GM12891 (cell line): Measurements from ENCODE around the gene ERMARD.

Source experiments
- PAX5 ChIP-seq: IDR thresholded peaks from 2 replicates; pipeline ENCODE4 v1.6.1; 2011; ENCODE audit warnings: low read length, moderate library complexity, mild to moderate bottlenecking; ENCODE audit not compliant: insufficient read depth, severe bottlenecking
- POLR2A ChIP-seq: IDR thresholded peaks from 2 replicates; pipeline ENCODE4 v1.6.1; 2011; ENCODE audit warnings: low read depth, low read length, control low read depth

GRCh38 chr6:169792306-169793015 is 41.0 kb downstream of the ERMARD start:
- TF ChIP-seq PAX5 (no peak), POLR2A (no peak)
